Measurements from ENCODE around the gene SLC20A1.

The SLC20A1 gene

GRCh38 chr2:112699984-112700667 lies 54.4 kb downstream of the SLC20A1 start:
- Histone ChIP-seq H3K9me2 (replicated peaks; ENCODE audit: insufficient read depth, low read length) (no peaks in the 10 kb centered on the region), H3K36me3 (replicated peaks; ENCODE audit: insufficient read depth, low read length) (no peaks in the 10 kb centered on the region), H3K27me3 (replicated peaks; ENCODE audit: insufficient read depth, low read length) (no peaks in the 10 kb centered on the region), H3K4me2 (ENCODE audit: low read depth, low read length) (no peak overlapping the region), H3K79me2 (ENCODE audit: low read length) (no peaks in the 10 kb centered on the region), H2AFZ (ENCODE audit: low read length) (no peak overlapping the region), H3K4me1 (ENCODE audit: low read length) (no peaks in the 10 kb centered on the region), H3K9me3 (replicated peaks; ENCODE audit: insufficient read depth, low read length) (no peaks in the 10 kb centered on the region), H4K20me1 (ENCODE audit: insufficient read depth, low read length) (no peaks in the 10 kb centered on the region), H3F3A (ENCODE audit: insufficient read depth, low read length) (no peaks in the 10 kb centered on the region), H3K27ac (ENCODE audit: low read length) (no peak overlapping the region), H3K4me3 (ENCODE audit: low read length) (no peak overlapping the region), H3K9ac (ENCODE audit: low read length) (no peak overlapping the region)
- no peak for DNase-seq
- TF ChIP-seq CTCF (IDR thresholded peaks at IDR 0.05; ENCODE audit: low read length) (no peak), EZH2phosphoT487 (IDR thresholded peaks at IDR 0.05; ENCODE audit: low read length) (no peak), EZH2 (optimal IDR thresholded peaks at IDR 0.05; ENCODE audit: low read depth, low read length) (no peak)

DNA sequence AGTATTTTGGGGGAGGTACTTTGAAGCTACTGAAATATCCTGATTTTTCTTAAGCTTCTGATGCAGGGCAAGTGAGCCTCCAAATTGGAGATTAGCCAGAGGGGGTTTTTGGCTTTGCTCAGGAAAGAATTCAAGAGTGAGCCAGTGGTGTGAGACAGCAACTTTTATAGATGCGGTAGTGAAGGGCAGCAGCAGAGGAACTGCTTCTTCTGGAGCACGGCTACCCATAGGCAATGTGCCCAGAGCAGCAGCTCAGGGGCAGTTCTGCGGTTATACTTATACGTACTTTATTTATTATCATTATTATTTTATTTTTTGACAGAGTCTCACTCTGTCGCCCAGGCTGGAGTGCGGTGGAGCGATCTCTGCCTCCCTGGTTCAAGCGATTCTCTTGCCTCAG lies 55.3 kb downstream of the SLC20A1 start:
- DNase-seq, result no peak
- no peak overlapping the region for H3K27ac ChIP-seq (ENCODE audit: low read length)

DNA sequence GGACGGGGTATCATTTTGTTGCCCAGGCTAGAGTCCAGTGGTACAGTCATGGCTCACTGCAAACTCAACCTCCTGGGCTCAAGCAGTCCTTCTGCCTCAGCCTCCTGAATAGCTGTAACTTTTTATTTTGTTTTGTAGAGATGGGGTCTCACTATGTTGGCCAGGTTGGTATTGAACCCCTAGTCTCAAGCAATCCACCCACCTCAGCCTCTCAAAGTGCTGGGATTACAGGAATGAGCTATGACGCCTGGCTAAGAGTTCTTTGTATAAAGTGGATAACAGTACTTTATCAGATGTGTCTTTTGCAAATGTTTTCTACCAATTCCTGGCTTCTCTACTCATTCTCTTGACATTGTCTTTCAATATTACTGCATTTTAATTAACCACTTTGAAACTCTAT lies 57.9 kb downstream of the SLC20A1 start:
- H3K9me3 ChIP-seq (replicated peaks; ENCODE audit: insufficient read depth, low read length), result no peaks in the 10 kb centered on the region
- no peaks in the 10 kb centered on the region for H3K79me2 ChIP-seq (ENCODE audit: low read length)
- DNase-seq, result no peak

More for the DNA sequence above, 55.3 kb downstream of the SLC20A1 start:
- H3F3A ChIP-seq (ENCODE audit: insufficient read depth, low read length), result no peaks in the 10 kb centered on the region
- no peaks in the 10 kb centered on the region for H3K9me3 ChIP-seq (replicated peaks; ENCODE audit: insufficient read depth, low read length)
- H3K27me3 ChIP-seq (replicated peaks; ENCODE audit: insufficient read depth, low read length), result no peaks in the 10 kb centered on the region
- H3K4me2 ChIP-seq (ENCODE audit: low read depth, low read length), result no peak overlapping the region
- no peaks in the 10 kb centered on the region for H3K79me2 ChIP-seq (ENCODE audit: low read length)
- H3K9me2 ChIP-seq (replicated peaks; ENCODE audit: insufficient read depth, low read length), result no peaks in the 10 kb centered on the region
- H3K4me3 ChIP-seq (ENCODE audit: low read length), result no peak overlapping the region
- H2AFZ ChIP-seq (ENCODE audit: low read length), result no peak overlapping the region
- no peak overlapping the region for H3K9ac ChIP-seq (ENCODE audit: low read length)
- H3K36me3 ChIP-seq (replicated peaks; ENCODE audit: insufficient read depth, low read length), result no peaks in the 10 kb centered on the region
- TF ChIP-seq CTCF (IDR thresholded peaks at IDR 0.05; ENCODE audit: low read length) (no peak), EZH2phosphoT487 (IDR thresholded peaks at IDR 0.05; ENCODE audit: low read length) (no peak), EZH2 (optimal IDR thresholded peaks at IDR 0.05; ENCODE audit: low read depth, low read length) (no peak)
- no peaks in the 10 kb centered on the region for H3K4me1 ChIP-seq (ENCODE audit: low read length)
- no peaks in the 10 kb centered on the region for H4K20me1 ChIP-seq (ENCODE audit: insufficient read depth, low read length)

More for the DNA sequence above, 57.9 kb downstream of the SLC20A1 start:
- TF ChIP-seq EZH2 (optimal IDR thresholded peaks at IDR 0.05; ENCODE audit: low read depth, low read length), result no peak
- TF ChIP-seq CTCF (IDR thresholded peaks at IDR 0.05; ENCODE audit: low read length), result no peak
- no peak for TF ChIP-seq EZH2phosphoT487 (IDR thresholded peaks at IDR 0.05; ENCODE audit: low read length)
- H3K4me1 ChIP-seq (ENCODE audit: low read length), result no peaks in the 10 kb centered on the region
- no peaks in the 10 kb centered on the region for H3K36me3 ChIP-seq (replicated peaks; ENCODE audit: insufficient read depth, low read length)
- H3K27me3 ChIP-seq (replicated peaks; ENCODE audit: insufficient read depth, low read length), result no peaks in the 10 kb centered on the region
- H3K9me2 ChIP-seq (replicated peaks; ENCODE audit: insufficient read depth, low read length), result no peaks in the 10 kb centered on the region
- no peak overlapping the region for H3K27ac ChIP-seq (ENCODE audit: low read length)
- H4K20me1 ChIP-seq (ENCODE audit: insufficient read depth, low read length), result no peaks in the 10 kb centered on the region
- no peaks in the 10 kb centered on the region for H3F3A ChIP-seq (ENCODE audit: insufficient read depth, low read length)
- H3K4me3 ChIP-seq (ENCODE audit: low read length), result no peak overlapping the region
- no peak overlapping the region for H2AFZ ChIP-seq (ENCODE audit: low read length)
- no peak overlapping the region for H3K9ac ChIP-seq (ENCODE audit: low read length)
- H3K4me2 ChIP-seq (ENCODE audit: low read depth, low read length), result no peak overlapping the region
